ENCODE measurements around the gene RELL1.
A peak's percentile ranks its signal among the peaks of the same experiment; 100 is the strongest.

Gene RELL1

DNA sequence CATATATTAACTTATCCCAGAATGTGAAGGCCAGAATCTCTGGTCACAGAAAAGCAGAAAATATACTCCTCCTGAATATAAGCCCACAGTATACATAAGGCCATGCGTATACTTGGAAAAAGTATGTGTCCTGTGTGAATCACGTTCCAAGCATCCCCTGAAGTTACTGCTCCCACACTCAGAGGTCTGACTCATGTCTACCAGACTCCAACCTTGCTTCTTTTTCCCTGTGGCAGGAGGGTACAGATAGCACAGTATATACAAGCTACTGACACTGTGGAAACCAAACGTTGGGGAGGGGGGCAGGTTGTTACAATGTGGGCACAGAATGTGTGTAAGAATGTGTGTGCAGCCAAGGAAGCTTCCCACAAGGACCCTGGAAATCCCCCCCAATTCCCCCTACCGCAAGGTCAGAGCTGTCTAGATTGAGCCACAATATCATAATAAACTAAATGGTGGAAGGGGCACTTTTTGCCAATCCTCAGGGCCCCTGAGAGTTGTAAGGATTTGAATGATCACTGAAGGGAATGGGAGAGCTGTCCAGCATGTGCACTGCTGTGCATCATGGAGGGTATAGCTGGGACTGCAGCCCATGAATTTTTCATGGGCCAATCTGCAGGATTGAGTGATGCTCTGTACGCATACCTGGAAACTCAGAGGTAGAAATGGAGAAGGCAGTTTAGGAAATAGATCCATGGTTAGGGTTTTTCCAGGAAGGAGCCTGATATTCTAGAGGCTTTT lies 7.4 kb upstream of the RELL1 start:
- Histone ChIP-seq H3K9me3 (ENCODE audit: control insufficient read depth in 1 of 2, low read length in 2 of 2) (no peaks in the 10 kb centered on the region), H3K36me3 (ENCODE audit: control insufficient read depth in 1 of 2, insufficient read depth in 2 of 2, low read length in 2 of 2) (no peaks in the 10 kb centered on the region), H3K27ac (ENCODE audit: low read depth, low read length) (no peak overlapping the region), H3K9ac (ENCODE audit: low read depth in 1 of 2, low read length in 2 of 2) (no peak overlapping the region), H3K4me3 (ENCODE audit: low read depth in 1 of 2, low read length in 2 of 2) (no peak overlapping the region), H3K27me3 (ENCODE audit: control insufficient read depth in 1 of 2, insufficient read depth in 2 of 2, low read length in 2 of 2) (no peaks in the 10 kb centered on the region), H3K4me1 (ENCODE audit: control insufficient read depth in 1 of 2, insufficient read depth in 2 of 2, low read length in 2 of 2) (peaks cover 0 to 4% of the 10 kb centered on the region in 2 donors)

DNA sequence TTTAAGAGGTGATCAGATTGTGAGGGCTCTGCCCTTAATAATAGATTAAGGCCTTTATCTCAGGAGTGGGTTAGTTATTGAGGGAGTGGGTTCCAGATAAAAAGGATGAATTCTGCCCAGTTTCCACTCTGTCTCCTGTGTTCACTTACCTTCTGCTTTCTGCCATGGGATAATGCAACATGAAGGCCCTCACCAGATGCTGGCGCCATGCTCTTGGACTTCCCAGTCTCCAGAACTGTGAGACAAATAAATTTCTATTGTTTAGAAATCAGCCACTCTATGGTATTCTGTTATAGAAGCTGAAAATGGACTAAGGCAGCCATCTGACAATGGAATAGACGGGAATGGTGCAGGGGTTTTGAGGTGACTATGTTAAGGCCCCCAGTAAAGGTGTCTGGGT lies 6.9 kb upstream of the RELL1 start:
- Histone ChIP-seq H3K27ac (ENCODE audit: low read depth, low read length) (no peak overlapping the region), H3K4me3 (ENCODE audit: low read depth in 1 of 2, low read length in 2 of 2) (no peak overlapping the region), H3K27me3 (ENCODE audit: control insufficient read depth in 1 of 2, insufficient read depth in 2 of 2, low read length in 2 of 2) (no peaks in the 10 kb centered on the region), H3K36me3 (ENCODE audit: control insufficient read depth in 1 of 2, insufficient read depth in 2 of 2, low read length in 2 of 2) (no peaks in the 10 kb centered on the region), H3K9me3 (ENCODE audit: control insufficient read depth in 1 of 2, low read length in 2 of 2) (no peaks in the 10 kb centered on the region), H3K4me1 (ENCODE audit: control insufficient read depth in 1 of 2, insufficient read depth in 2 of 2, low read length in 2 of 2) (peaks cover 0 to 4% of the 10 kb centered on the region in 2 donors), H3K9ac (ENCODE audit: low read depth in 1 of 2, low read length in 2 of 2) (no peak overlapping the region)

DNA sequence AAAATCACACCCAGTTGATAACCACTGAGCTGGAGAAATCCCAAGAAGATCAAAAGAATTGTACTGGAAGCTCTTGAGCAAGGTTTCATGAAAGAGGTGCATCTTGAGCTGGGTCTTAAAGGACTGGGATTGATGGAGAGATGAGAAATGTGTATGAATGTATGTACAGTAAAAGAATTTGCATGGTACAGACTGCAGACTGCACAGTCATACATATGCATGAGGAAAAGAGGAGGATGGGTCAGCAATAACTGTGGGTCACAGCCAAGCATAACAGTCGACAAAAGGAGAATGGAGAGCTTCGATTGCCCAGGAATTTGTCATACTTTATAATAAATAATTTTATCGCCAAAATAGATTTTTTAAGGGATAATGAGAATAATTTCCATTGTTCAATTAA lies 4.8 kb upstream of the RELL1 start:
- Histone ChIP-seq H3K36me3 (ENCODE audit: control insufficient read depth in 1 of 2, insufficient read depth in 2 of 2, low read length in 2 of 2) (no peaks in the 10 kb centered on the region), H3K4me1 (ENCODE audit: control insufficient read depth in 1 of 2, insufficient read depth in 2 of 2, low read length in 2 of 2) (peaks cover 6% of the 10 kb centered on the region in 2 donors), H3K27me3 (ENCODE audit: control insufficient read depth in 1 of 2, insufficient read depth in 2 of 2, low read length in 2 of 2) (no peaks in the 10 kb centered on the region), H3K9ac (ENCODE audit: low read depth in 1 of 2, low read length in 2 of 2) (no peak overlapping the region), H3K27ac (ENCODE audit: low read depth, low read length) (no peak overlapping the region), H3K4me3 (ENCODE audit: low read depth in 1 of 2, low read length in 2 of 2) (no peak overlapping the region), H3K9me3 (ENCODE audit: control insufficient read depth in 1 of 2, low read length in 2 of 2) (no peaks in the 10 kb centered on the region)

DNA sequence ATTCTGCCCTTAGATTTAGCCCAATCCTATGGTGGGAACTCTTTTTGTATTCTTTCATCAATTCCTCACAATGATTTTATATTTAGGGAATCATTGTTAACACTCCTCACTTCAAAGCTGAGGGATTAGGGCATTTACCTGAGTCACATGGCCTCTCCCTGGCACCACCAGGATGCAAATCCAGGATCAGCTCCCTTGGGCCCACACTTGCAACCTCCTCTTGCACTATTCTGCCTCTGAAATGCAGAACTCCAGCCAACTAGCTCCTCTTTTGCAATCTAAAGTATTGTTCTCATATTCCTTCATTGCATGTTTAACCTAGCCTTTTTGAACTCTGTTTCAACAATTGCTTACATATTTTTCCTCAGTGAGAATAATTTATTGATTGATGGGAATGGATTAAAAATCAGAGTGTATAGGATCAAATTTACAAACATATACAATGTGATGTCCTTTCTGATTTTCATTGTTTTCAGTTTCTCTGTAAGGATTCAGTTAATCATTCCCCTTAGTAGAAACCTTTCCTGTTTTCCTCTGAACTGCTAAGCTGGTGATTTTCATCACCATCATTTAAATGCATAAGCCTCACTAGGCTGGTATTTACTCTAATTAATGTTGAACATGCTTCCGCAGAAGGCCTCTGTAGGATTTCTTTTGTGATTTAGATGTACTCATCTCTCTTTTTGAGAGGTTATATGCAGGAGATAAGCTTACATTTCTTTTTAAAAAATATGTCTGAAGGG lies 3.3 kb upstream of the RELL1 start:
- H3K4me1 ChIP-seq (ENCODE audit: control insufficient read depth in 1 of 2, insufficient read depth in 2 of 2, low read length in 2 of 2): peaks cover 11 to 14% of the 10 kb centered on the region in 2 donors

DNA sequence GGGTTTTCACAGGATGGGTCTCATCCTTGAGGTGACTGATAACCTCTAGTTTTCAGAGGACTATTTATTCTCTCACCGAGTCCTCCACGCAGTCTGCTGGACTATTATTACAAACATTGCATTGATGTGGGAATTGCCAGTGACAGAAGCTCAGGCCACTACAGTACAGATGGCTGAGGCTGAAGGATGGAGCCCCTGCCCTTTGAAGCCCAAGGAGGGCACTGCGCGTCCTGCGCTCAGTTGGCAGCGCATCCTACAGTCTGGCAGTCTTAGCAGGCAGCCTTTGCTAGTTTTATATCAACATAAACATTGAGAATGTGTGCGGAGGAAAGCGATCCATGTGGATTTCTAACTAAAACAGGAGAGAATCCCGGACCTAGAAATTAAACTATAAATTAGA lies 1.5 kb upstream of the RELL1 start:
- Histone ChIP-seq H3K9ac (ENCODE audit: low read depth in 1 of 2, low read length in 2 of 2) (no peak overlapping the region), H3K4me1 (ENCODE audit: control insufficient read depth in 1 of 2, insufficient read depth in 2 of 2, low read length in 2 of 2) (peaks cover 23 to 25% of the 10 kb centered on the region in 2 donors), H3K36me3 (ENCODE audit: control insufficient read depth in 1 of 2, insufficient read depth in 2 of 2, low read length in 2 of 2) (no peaks in the 10 kb centered on the region), H3K9me3 (ENCODE audit: control insufficient read depth in 1 of 2, low read length in 2 of 2) (no peaks in the 10 kb centered on the region), H3K27ac (ENCODE audit: low read depth, low read length) (no peak overlapping the region), H3K4me3 (ENCODE audit: low read depth in 1 of 2, low read length in 2 of 2) (no peak overlapping the region), H3K27me3 (ENCODE audit: control insufficient read depth in 1 of 2, insufficient read depth in 2 of 2, low read length in 2 of 2) (no peaks in the 10 kb centered on the region)

More for the DNA sequence above, 3.3 kb upstream of the RELL1 start:
- Histone ChIP-seq H3K4me3 (ENCODE audit: low read depth in 1 of 2, low read length in 2 of 2) (no peak overlapping the region), H3K9ac (ENCODE audit: low read depth in 1 of 2, low read length in 2 of 2) (no peak overlapping the region), H3K27me3 (ENCODE audit: control insufficient read depth in 1 of 2, insufficient read depth in 2 of 2, low read length in 2 of 2) (no peaks in the 10 kb centered on the region), H3K27ac (ENCODE audit: low read depth, low read length) (no peak overlapping the region), H3K9me3 (ENCODE audit: control insufficient read depth in 1 of 2, low read length in 2 of 2) (no peaks in the 10 kb centered on the region), H3K36me3 (ENCODE audit: control insufficient read depth in 1 of 2, insufficient read depth in 2 of 2, low read length in 2 of 2) (no peaks in the 10 kb centered on the region)

DNA sequence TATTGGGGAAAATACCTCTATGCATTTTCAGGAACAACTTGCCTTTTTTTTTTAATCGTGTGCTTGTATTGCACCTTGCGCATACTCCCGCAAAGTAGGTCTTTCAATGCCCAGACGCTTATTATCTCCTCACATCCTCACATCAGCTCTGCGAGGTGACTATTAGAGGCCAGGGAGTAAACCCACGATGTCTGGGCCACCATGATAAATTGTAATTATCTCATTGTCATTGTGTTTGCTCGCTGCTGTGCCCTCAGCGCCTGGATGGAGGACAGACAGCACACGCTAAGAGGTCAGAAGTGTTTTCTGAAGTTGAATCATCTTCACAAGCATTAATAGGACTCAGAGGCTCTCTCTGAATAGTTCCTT lies 1.0 kb upstream of the RELL1 start:
- H3K27ac ChIP-seq (ENCODE audit: low read depth, low read length): no peak overlapping the region
- H3K27me3 ChIP-seq (ENCODE audit: control insufficient read depth in 1 of 2, insufficient read depth in 2 of 2, low read length in 2 of 2): no peaks in the 10 kb centered on the region
- H3K4me3 ChIP-seq (ENCODE audit: low read depth in 1 of 2, low read length in 2 of 2): peak overlapping the region; percentile 66 to 74
- H3K9me3 ChIP-seq (ENCODE audit: control insufficient read depth in 1 of 2, low read length in 2 of 2): no peaks in the 10 kb centered on the region
- peak overlapping the region; percentile 35 to 45 for H3K9ac ChIP-seq (ENCODE audit: low read depth in 1 of 2, low read length in 2 of 2)
- peaks cover 28 to 30% of the 10 kb centered on the region in 2 donors for H3K4me1 ChIP-seq (ENCODE audit: control insufficient read depth in 1 of 2, insufficient read depth in 2 of 2, low read length in 2 of 2)
- H3K36me3 ChIP-seq (ENCODE audit: control insufficient read depth in 1 of 2, insufficient read depth in 2 of 2, low read length in 2 of 2): no peaks in the 10 kb centered on the region

DNA sequence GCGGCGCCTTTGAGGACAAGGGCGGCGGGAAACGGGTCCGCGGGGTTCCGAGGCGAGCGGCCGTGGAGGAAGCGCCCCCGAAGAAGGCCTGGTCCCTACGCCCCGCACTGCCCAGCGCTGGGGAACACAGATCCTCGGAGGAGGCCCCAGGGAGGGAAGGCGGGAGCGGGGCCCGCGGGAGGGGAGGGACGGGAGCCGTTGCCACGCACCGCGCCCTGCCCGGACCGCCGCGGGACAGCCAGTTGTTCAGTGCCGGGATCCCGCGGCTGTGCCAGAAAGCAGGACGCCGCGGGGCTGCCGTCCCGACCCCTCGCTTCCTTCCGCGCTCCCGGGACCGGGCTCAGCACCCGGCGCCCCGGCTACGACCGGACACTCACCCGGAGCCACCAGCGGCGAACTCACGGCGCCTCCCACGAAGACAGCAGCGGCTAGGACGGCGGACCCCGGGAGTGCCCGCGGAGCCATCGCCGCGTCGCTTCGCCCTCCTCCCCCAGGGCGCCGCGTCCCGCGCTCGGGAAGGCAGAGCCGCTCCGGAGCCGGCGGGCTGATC lies 278 bp downstream of the RELL1 start:
- no peaks in the 10 kb centered on the region for H3K27me3 ChIP-seq (ENCODE audit: control insufficient read depth in 1 of 2, insufficient read depth in 2 of 2, low read length in 2 of 2)

DNA sequence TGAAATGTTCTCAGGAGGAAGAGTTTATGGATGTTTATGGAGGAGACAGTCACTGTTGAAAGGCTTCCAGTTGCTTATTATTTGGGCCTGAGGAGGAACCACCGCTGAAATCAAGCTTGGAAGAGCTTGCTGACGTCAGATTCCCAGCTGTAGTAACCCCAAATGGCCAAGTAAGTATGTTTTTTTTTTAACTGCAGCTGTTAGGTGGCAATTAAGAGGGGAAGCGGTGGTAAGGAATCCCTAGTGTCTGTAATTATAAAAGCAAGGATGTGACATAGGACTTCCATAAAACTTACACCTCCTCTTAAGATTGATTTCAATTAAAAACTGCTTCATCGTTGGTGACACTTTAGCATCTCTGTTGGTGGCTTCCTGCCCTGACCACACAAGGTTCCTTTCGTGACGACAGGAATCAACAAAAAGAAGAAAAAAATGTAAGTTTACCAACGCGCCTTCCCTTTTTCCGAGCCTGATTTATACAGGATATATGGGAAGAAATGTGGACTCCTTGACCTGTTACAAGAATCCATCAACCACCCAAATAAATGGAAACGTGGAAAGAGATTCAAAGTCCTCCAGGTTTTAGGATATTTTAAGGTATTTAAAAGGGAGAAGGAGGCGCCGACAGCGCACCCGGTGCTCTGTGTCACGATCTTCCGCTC lies 884 bp downstream of the RELL1 start:
- Histone ChIP-seq H3K36me3 (ENCODE audit: control insufficient read depth in 1 of 2, insufficient read depth in 2 of 2, low read length in 2 of 2) (no peaks in the 10 kb centered on the region), H3K27ac (ENCODE audit: low read depth, low read length) (peak overlapping the region; percentile 97), H3K9me3 (ENCODE audit: control insufficient read depth in 1 of 2, low read length in 2 of 2) (no peaks in the 10 kb centered on the region), H3K27me3 (ENCODE audit: control insufficient read depth in 1 of 2, insufficient read depth in 2 of 2, low read length in 2 of 2) (no peaks in the 10 kb centered on the region), H3K9ac (ENCODE audit: low read depth in 1 of 2, low read length in 2 of 2) (peak overlapping the region; percentile 83 to 85), H3K4me3 (ENCODE audit: low read depth in 1 of 2, low read length in 2 of 2) (peak overlapping the region; percentile 82 to 85), H3K4me1 (ENCODE audit: control insufficient read depth in 1 of 2, insufficient read depth in 2 of 2, low read length in 2 of 2) (peaks cover 31 to 34% of the 10 kb centered on the region in 2 donors)

More for the DNA sequence above, 278 bp downstream of the RELL1 start:
- H3K36me3 ChIP-seq (ENCODE audit: control insufficient read depth in 1 of 2, insufficient read depth in 2 of 2, low read length in 2 of 2): no peaks in the 10 kb centered on the region
- H3K4me1 ChIP-seq (ENCODE audit: control insufficient read depth in 1 of 2, insufficient read depth in 2 of 2, low read length in 2 of 2): peaks cover 31 to 34% of the 10 kb centered on the region in 2 donors
- H3K9ac ChIP-seq (ENCODE audit: low read depth in 1 of 2, low read length in 2 of 2): peak overlapping the region; percentile 83 to 85
- no peaks in the 10 kb centered on the region for H3K9me3 ChIP-seq (ENCODE audit: control insufficient read depth in 1 of 2, low read length in 2 of 2)
- peak overlapping the region; percentile 97 for H3K27ac ChIP-seq (ENCODE audit: low read depth, low read length)
- H3K4me3 ChIP-seq (ENCODE audit: low read depth in 1 of 2, low read length in 2 of 2): peak overlapping the region; percentile 82 to 85

DNA sequence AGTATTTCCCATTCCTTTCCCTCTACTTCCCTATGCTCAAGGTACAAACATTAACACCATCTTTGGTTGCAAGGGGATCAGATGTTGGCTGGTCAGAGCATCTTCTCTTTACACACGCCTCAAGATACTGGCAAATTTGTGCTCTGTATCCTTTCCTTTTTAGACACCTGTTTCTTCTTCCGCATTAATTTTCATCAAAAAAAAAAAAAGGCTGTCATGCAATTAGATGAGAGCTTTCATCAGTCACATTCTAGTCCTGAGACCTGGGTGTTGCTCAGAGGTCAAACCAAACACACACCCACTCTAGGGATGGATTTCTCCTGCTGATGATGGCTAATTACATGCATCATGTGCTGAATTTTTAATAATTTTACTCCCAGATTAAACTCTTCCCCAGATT lies 2.0 kb downstream of the RELL1 start:
- Histone ChIP-seq H3K27ac (ENCODE audit: low read depth, low read length) (no peak overlapping the region), H3K4me3 (ENCODE audit: low read depth in 1 of 2, low read length in 2 of 2) (no peak overlapping the region), H3K9ac (ENCODE audit: low read depth in 1 of 2, low read length in 2 of 2) (no peak overlapping the region), H3K27me3 (ENCODE audit: control insufficient read depth in 1 of 2, insufficient read depth in 2 of 2, low read length in 2 of 2) (no peaks in the 10 kb centered on the region), H3K4me1 (ENCODE audit: control insufficient read depth in 1 of 2, insufficient read depth in 2 of 2, low read length in 2 of 2) (peaks cover 34 to 35% of the 10 kb centered on the region in 2 donors), H3K9me3 (ENCODE audit: control insufficient read depth in 1 of 2, low read length in 2 of 2) (no peaks in the 10 kb centered on the region), H3K36me3 (ENCODE audit: control insufficient read depth in 1 of 2, insufficient read depth in 2 of 2, low read length in 2 of 2) (no peaks in the 10 kb centered on the region)
